HEK293 (cell line): ENCODE results near the gene ERMAP.

ENCODE experiments used
- CTCF ChIP-seq: fragments of 450-650 bp; formaldehyde crosslinking; IDR thresholded peaks from 2 replicates; pipeline ENCODE4 v1.5.1; 2016; ENCODE audit warnings: missing biosample characterization, missing genetic modification characterization
- ZNF138 ChIP-seq: fragments of 450-650 bp; formaldehyde crosslinking; IDR thresholded peaks from 2 replicates; pipeline ENCODE4 v1.5.1; 2016; ENCODE audit warnings: missing biosample characterization, missing genetic modification characterization, borderline replicate concordance
- ZNF169 ChIP-seq: fragments of 450-650 bp; formaldehyde crosslinking; IDR thresholded peaks from 2 replicates; pipeline ENCODE4 v1.5.1; 2016; ENCODE audit warnings: missing biosample characterization, missing genetic modification characterization
- ZNF23 ChIP-seq: fragments of 450-650 bp; formaldehyde crosslinking; IDR thresholded peaks from 2 replicates; pipeline ENCODE4 v1.5.1; 2016; ENCODE audit warnings: missing biosample characterization, missing genetic modification characterization, borderline replicate concordance

- TF ChIP-seq CTCF (tag by site-specific recombination) (no peak), ZNF138 (tag by site-specific recombination) (no peak), ZNF23 (tag by site-specific recombination) (no peak), ZNF169 (tag by site-specific recombination) (no peak)
Measured at GRCh38 chr1:42830631-42831030, 13.7 kb downstream of the ERMAP start.
